K562 treated with DMSO at 1 percent for 4 hours (cell line): Measurements from ENCODE around the gene NDOR1. TPM values are rescaled to one million over a fixed set of nuclear protein-coding genes. Genes with fewer than 3 reads are reported as not detected.

Source experiments
- total RNA-seq: library from RNA; unstranded; fragments of 300-600 nt; gene quantifications from 2 replicates; pipeline ENCODE4 v1.2.3, GENCODE V29; 2022; ENCODE audit not compliant: insufficient read depth

NDOR1 gene
- 23.0 and 25.4 TPM in 2 replicates for total RNA-seq

DNA sequence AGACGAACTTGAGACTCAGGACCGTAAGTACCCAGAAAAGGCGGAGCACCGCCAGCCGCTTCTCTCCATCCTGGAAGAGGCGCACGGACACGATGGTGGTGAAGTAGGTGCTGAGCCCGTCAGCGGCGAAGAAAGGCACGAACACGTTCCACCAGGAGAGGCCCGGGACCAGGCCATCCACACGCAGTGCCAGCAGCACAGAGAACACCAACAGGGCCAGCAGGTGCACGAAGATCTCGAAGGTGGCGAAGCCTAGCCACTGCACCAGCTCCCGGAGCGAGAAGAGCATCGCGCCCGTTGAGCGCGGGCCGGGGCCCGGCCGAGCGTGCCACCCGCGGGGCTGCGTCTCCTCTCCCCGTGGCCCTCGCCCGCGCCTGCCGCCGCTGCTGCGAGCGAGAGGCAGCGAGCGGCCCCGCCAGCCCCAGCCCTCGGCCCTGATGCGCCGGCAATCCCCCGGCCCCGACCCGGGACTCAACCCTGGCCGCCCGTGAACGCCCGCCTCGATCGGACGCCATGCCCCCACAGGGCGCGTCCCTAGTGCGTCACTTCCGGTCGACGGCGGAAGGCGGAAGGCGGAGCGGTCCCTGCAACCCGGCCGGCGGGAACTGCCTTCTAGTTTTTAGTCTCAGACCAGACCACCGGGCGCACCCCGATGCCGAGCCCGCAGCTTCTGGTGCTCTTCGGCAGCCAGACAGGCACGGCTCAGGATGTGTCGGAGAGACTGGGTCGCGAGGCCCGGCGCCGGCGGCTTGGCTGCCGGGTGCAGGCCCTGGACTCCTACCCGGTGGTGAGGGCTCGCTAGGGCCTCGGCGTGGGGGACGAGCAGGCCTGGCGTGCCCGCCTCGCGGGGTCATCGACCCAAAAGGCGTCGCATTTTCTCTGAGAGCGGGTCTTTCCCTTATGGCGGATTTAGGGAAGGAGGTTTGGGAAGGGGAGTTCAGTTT is at the start of gene NDOR1, which contains the start of gene TMEM203:
Gene NDOR1, plus strand, starts transcription at position 575 of the 944 bp plus-strand sequence. Its CDS starts 78 bp downstream, at position 653.
Gene TMEM203, minus strand, starts transcription at position 523 of the 944 bp plus-strand sequence. Its CDS starts 234 bp downstream, at position 289.

DNA sequence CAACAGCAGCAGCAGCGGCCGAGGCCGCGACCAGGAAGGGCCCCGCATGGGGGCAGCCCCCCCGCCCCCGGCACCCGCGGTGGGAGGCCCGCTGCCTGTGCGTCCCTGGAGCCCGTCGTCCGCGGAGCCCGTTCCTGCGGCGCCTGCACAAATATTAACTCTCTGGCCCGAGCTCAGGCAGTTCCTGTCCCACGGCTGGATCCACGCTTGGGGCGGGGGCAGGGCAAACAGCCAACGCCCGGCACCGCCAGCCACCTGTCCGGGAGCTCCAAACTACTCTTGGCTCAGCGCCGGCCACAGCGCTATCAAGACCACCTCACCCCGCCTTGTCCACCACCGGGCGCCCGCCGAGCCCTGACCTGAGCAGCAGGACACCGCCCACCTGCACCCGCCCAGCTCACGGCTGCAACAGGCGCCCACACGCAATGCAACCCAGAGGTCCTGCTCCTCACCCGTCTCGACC is 35.6 kb upstream of the NDOR1 start, which contains the start of gene LRRC26:
Gene LRRC26, minus strand, starts transcription at position 156 of the 463 bp plus-strand sequence. Its CDS starts 108 bp downstream, at position 48.

DNA sequence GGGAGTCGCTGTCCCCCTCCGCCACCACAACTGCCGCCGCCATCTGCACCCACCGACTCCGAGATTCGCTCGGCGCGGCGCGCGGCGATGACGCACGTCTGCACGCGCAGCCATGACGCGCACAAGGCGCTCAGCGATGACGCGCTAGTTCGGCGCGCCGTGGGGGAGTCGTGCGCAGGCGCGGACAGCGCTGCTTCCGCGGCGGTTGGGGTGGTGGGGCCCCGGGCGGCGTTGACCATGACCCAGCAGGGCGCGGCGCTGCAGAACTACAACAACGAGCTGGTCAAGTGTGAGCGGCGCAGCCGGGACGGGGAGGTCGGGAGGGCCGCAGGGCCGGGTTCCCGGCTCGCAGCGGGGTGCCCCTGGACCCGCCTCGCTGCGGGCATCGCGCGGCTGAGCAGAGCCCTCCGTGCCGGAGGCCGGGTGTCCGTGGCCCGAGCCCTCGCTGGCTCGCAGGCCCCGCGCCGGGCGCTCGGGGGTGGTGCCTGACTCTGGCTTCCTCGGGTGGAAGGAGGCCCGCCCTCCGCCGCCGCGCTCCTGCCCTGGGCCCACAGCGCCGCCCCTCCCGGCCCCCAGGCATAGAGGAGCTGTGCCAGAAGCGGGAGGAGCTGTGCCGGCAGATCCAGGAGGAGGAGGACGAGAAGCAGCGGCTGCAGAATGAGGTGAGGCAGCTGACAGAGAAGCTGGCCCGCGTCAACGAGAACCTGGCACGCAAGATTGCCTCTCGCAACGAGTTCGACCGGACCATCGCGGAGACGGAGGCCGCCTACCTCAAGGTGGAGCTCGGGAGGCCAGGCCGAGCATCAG is 16.8 kb upstream of the NDOR1 start, which contains the start of the genes ANAPC2 and SSNA1:
Gene ANAPC2, minus strand, starts transcription at position 71 of the 807 bp plus-strand sequence. Its CDS starts 28 bp downstream, at position 43.
Gene SSNA1, plus strand, starts transcription at position 187 of the 807 bp plus-strand sequence. Its CDS starts 51 bp downstream, at position 238.

DNA sequence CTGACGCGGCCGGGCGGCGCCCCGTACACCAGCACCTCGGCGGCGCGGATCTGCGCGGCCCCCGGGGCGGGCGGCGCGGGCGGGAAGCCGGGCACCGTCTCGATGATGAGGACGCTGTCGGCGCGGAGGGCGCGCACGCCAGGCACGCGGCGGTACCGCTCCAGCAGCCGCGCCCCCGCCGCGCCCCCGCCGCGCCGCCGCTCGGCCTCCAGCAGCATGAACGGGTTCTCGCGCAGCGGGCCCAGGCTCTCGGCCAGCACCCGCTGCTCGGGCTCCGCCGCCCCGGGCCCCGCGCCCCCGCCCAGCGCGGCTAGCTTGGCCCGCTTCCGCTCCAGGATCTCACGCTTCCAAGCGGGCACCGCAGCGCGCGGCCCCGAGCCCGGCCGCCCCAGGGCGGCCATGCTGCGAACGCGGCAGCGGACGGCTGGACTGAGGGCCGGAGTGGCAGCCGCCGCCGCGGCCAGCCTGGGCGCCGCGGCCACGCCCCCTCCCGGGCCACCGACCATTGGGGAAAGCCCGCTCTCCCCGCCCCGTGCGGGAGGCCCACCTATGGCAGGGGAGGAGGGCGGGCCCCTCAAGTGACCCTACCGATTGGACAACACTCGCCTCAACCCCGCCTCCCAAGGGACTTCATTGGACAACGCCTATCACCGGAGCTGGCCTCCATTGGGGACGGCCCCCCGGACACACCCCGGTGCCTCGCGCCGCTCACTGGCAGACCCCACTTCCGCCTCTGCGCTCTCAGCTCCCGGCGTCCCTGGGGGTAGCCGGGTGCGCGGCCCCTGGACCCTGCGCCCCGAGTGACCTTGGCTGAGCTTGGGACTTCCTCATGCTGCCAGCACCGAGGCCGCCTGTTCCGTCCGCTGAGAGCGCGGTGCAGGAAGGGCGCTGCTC is 4.9 kb upstream of the NDOR1 start, which contains the start of gene TPRN:
Gene TPRN, minus strand, starts transcription at position 431 of the 894 bp plus-strand sequence. Its CDS starts 30 bp downstream, at position 401.

DNA sequence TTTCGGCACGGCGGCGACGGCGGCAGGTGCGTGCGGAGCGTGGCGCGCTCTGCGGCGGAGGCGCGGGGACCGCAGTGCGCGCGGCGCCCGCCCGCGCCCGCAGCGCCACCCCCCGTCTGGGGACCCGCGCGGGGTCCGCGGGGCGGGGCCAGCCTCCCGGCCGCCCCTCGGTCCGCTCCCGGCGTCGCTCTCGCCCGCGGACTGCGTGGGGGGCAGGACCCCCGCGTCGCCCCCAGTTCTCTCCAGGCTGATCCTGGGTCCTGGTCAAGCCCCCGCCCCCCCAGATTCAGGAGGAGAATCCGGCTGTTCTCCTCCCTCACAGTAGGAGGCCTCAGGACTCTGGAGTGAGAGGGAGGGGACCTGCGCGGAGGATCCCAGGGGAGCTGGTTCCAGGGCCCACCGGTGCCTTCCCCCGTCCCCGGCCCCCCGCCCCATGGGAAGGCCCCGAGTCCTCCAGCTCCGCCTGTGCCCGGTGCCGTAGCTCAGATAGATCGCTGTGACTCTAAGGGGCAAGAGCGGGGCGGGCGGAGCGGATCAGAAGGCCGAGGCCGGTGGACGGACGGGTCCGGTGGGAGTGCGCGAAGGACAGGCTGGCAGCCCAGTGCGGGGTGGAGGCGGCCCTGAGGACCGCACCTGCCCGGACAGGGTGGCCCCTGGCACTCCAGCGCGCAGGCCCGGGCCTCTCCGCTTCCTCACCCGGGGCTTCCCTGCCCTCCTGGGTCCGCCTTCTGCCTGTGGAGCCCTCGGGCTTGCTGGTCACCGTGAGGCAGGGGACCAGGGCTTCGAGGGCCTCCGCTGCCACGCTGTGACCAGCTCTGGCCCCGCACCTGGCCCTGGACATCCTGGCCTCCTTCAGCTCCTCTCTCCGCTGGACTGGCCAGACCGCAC is 16.9 kb downstream of the NDOR1 start, which contains the start of gene RNF208:
Gene RNF208, minus strand, starts transcription at position 51 of the 888 bp plus-strand sequence. CDS start 1,028 bp downstream, outside the sequence.

DNA sequence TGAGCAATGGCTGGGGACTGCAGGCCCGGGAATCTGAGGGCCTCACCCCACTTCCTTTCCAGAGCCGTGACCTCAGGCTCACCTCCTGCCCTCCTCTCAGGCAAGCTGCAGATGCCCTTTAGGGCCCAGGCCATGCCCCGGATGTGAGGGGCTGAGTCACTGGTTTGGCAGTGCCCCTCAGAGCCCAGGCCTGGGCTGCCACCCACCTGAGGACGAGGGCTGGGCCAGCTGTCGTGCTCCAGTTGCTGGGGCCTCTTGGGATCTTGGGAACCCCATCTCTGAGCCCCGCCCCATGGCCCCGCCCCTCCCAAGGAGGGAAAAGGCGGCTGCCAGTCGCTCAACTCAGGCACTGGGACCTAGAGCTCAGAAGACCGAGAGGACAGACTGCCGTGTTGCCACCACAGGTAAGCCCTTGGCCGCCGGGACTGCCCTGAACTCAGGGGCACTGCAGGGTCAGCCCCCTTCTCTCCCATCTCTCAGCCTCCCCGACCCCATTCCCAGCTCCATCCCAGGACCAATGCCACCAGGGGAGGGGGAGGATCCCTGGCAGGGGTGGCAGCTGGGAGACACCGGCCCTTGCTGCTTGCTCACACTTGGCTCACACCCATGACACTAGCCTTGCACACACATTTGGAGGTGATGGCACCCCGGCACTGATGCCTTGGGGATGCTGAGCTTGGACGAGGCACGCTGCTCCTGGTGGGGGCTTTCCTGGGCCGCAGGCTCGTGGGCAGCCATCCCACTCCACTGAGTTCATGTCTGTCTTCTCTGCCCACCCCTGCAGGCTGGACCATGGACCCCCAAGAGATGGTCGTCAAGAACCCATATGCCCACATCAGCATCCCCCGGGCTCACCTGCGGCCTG is 19.6 kb downstream of the NDOR1 start, which contains the start of gene CYSRT1:
Gene CYSRT1, plus strand, starts transcription at position 345 of the 865 bp plus-strand sequence. Its CDS starts 448 bp downstream, at position 793.

DNA sequence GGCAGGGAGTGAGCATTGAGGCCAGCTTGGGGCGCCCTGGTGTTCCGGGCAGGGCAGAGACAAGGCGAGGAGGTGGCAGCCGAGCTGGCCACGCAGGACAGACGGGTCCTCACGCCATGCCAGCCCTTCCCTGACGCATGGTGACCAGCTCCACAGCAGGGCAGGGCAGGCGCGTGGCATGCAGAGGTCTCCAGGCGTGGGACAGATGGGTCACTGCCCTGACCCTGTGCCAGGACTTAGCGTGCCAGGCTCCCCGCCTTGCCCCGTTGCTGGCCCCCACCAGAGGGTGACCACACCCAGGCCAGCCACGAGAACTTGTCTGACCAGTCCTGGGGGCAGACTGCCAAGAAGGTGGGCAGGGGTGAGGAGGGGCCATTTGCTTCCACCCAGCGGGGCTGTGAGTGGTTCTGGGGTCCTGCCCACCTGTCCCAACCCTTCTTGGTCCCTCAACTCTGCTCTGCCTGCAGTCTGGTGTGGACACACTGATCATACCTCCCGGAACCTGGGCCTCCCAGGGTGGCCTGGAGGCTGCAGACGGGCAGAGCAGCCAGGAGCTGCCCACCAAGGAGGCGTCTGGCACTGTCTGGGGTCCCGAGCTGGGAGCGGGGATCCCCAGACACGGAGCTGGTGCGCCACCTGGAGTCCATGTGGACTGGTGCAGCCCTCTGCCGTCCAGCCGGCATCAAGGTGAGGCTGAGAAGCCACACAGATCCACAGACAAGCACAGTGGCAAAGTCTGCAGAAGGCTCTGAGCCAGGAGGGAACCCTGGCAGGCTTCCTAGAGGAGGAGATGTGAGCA is 21.8 kb downstream of the NDOR1 start, which contains the start of gene RNF224:
Gene RNF224, plus strand, starts transcription at position 449 of the 799 bp plus-strand sequence. CDS start 834 bp downstream, outside the sequence.

DNA sequence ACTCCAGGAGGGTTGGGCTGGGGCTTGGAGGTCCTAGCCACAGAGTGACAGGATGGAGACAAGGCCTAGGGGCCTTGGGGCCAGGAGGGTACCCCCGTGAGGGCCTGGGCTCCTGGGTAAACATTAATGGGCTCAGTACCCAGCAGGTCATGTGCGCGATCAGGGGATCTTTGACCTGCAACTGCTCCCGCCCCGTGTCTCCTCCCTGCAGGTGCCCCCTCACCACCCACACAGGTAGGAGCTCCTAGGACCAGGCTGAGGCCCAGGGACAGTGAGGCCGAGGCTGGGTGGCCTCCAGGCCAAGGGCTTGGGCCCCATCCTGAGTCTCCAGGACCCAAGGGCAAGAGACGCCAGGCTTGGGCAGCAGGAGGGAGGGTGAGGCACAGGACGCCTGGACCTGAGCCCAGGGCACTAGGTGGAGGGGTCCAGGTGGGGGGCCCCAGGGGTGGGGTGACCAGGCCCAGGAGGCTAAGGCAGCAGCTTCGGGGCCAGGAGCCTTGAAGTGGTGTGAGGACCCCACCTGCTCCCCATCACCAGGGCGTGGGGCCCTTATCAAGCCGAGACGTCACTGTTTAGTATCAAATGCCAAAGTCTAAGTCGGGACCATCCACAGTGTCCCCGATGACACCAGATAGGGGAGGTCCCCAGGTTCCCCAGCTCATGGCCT is 25.3 kb downstream of the NDOR1 start, which contains the start of gene SLC34A3:
Gene SLC34A3, plus strand, starts transcription at position 197 of the 667 bp plus-strand sequence. CDS start 802 bp downstream, outside the sequence.

DNA sequence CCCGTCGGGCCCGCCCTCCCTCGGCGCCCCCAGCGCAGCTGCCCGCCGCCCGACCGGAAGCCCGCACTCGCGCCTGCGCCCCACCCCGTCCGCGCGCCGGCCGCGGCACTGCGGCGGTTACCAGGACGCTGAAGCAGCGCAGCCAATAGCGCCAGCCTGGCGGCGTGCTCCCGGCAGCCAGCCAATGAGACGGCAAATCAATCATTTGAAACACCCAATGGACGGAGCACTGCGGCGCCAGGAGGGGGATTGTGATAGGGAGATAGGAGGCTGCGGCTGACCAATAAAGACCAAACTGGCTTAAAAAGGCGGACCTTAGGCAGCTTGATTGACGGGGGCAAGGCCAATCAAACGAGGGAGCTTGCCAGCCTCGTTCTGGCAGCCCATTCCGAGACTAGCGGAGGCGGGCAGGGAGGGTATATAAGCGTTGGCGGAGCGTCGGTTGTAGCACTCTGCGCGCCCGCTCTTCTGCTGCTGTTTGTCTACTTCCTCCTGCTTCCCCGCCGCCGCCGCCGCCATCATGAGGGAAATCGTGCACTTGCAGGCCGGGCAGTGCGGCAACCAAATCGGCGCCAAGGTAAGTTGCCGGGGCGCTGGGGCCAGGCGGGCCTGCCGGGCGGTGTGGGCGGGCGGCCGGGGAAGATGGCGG is 35.5 kb downstream of the NDOR1 start, which contains the start of gene TUBB4B:
Gene TUBB4B, plus strand, starts transcription at position 447 of the 649 bp plus-strand sequence. Its CDS starts 74 bp downstream, at position 521.

DNA sequence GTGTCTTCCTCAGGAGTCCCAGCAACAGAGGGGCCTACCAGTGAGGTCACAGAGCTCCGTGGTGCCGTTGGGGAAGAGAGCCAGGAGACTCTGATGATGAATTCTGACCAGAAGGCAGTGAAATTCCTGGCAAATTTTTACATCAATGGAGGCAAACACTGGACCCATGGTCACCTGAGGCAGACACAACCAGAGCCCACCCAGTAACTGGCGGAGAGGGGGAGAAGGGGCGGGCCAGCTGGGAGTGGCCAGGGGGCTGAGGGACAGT is 45.6 kb downstream of the NDOR1 start, which contains the start of gene STPG3:
Gene STPG3, plus strand, starts transcription at position 93 of the 268 bp plus-strand sequence. Its CDS starts 1 bp downstream, at position 94.

DNA sequence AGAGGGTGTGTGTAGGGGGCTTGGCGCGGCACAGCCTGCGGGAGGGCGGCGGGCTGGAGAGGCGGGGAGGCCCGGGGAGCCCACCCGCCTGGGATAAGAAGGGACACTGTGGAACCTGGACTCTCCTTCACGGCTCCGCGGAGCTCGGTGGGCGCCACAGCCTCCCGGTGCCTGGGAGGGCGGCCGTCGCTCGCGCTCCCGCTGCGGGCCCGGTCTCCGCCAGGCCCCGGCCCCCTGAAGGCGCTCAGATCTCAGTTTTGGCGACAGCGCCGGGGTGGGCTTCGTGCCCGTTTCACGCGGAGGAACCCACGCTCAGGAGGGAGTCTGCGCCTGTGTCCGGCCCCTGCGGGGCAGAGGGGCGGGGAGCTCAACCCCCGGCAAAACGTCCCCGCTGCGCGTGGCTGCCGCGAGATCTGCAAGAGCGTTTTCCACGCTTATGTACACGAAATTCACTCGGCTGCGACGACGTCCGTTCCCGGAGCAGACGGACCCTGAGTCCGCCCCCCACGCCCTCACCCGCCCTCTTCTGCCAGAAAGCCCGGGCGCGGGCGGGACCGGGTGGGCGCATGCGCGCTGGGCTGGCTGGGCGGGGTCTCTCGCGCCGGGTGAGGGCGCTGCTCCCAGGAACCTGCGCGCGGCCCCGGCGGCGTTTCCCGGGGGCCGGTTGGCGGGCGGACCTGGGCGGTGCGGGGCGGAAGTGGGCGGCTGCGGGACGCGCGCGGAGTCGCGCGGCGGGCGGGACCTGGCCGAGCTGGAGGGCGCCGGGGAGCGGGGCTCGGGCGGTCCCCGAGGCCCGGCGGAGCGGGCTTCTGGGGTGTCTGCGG is 49.3 kb downstream of the NDOR1 start, which contains the start of gene NELFB:
Gene NELFB, plus strand, starts transcription at position 704 of the 824 bp plus-strand sequence.

